Stimulated activated CD8-positive, alpha-beta memory T cell treated with anti-CD3 and anti-CD28 coated beads, Interleukin-15, amount 100 ng/mL, for 1 hour (primary cell): ENCODE results near the gene FAM78B.

Experiments
- DNase-seq: peaks from one replicate; pipeline ENCODE4 v3.0.0-alpha.2; 2020; ENCODE audit warnings: low read depth

FAM78B gene

GRCh38 chr1:166064951-166065350 is 101.8 kb downstream of the FAM78B start:
- DNase-seq = no peak

- no peak for DNase-seq
These were observed 102.4 kb downstream of the FAM78B start for GRCh38 chr1:166064313-166064926.

- no peak for DNase-seq
These were observed 103.1 kb downstream of the FAM78B start for GRCh38 chr1:166063701-166064100.

- no peak for DNase-seq
These were observed 104.3 kb downstream of the FAM78B start for GRCh38 chr1:166062421-166063070.

- DNase-seq = no peak
These were observed 109.2 kb downstream of the FAM78B start for GRCh38 chr1:166057650-166058049.

GRCh38 chr1:166053395-166053794 is 113.4 kb downstream of the FAM78B start:
- no peak for DNase-seq

GRCh38 chr1:166040202-166040997 is 126.4 kb downstream of the FAM78B start:
- DNase-seq = no peak

- DNase-seq = no peak
These were observed 127.2 kb downstream of the FAM78B start for GRCh38 chr1:166039436-166040201.

- DNase-seq = no peak
These were observed 130.7 kb downstream of the FAM78B start for GRCh38 chr1:166036092-166036491.

GRCh38 chr1:166032572-166033371 is 134.0 kb downstream of the FAM78B start:
- DNase-seq = no peak

- DNase-seq = no peak
These were observed 134.7 kb downstream of the FAM78B start for GRCh38 chr1:166031932-166032571.

- DNase-seq = no peak
These were observed 137.4 kb downstream of the FAM78B start for GRCh38 chr1:166029196-166029945.

GRCh38 chr1:166026555-166026954 is 140.2 kb downstream of the FAM78B start:
- no peak for DNase-seq

GRCh38 chr1:166026143-166026542 is 140.7 kb downstream of the FAM78B start:
- no peak for DNase-seq

- DNase-seq = no peak
These were observed 146.6 kb downstream of the FAM78B start for GRCh38 chr1:166020210-166020609.
